SHP77 treated with DMSO at 0.1 percent for 48 hours (cell line): ENCODE measurements around the gene ADCY6.
"Not testable (repeated sequence)": the region's sequence is repeated elsewhere in the genome, so short reads cannot be mapped to it uniquely, and the experiment has no call there.

Experiments used
- DNase-seq: peaks from one replicate; lab custom pipeline; 2025; lab: John Stamatoyannopoulos, UW

The ADCY6 gene

DNA sequence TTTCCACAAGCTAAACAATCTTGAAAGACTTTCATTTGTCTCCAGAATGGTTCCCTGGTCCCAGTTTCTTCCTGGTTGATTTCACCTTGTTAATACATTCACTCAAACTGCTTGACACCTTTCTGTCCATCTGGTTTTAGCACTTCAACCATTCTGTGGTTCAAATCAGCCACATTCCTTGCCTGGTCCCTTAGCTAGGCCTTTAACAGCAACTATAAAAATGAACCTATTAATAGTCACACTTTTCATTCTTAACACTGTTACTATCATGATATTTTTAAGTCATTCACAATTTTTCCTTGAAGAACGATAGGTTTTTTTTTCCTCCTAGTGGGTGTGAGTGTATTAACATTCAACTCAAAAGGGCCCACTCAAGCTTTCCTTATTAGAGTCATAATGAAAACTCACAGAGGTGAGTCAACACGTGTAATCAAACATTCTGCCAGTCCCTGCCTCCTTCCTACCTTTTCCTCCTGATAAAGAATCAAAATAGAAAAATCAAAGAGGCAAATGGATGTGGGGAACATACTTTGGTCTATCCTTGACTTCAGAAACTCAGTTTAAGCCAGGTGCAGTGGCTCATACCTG is 38.0 kb downstream of the ADCY6 start:
- no peak for DNase-seq

- no peak for DNase-seq
Measured at GRCh38 chr12:48750215-48750614, 38.7 kb downstream of the ADCY6 start.

- no peak for DNase-seq
Measured at GRCh38 chr12:48744251-48745008, 44.5 kb downstream of the ADCY6 start.

DNA sequence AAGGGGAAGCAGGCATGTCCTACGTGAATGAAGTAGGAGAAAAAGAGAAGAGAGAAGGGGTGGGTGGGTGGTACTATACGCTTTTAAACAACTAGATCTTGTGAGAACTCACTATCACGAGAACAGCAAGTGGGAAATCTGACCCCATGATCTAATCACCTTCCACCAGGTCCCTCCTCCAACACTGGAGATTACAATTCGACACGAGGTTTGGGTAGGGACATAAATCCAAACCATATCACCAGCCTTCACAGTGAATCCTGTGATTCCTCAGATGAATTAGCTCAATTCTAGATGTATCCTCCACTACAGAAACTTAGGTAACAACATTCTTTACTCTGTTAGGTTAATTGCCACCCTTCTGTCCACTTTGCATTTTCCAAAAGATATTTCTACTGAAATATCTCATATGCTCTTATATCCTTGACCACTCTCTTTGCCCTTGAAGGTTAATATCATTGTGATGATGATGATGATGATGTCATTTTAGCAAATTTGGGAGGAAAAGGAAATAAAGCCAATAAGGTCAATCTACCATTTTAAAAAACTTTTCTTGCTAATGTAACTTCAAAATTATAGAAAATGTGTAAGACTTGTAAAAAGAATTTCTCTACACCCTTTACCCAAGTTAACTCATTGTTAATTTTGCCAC is 49.1 kb downstream of the ADCY6 start:
- no peak for DNase-seq

DNA sequence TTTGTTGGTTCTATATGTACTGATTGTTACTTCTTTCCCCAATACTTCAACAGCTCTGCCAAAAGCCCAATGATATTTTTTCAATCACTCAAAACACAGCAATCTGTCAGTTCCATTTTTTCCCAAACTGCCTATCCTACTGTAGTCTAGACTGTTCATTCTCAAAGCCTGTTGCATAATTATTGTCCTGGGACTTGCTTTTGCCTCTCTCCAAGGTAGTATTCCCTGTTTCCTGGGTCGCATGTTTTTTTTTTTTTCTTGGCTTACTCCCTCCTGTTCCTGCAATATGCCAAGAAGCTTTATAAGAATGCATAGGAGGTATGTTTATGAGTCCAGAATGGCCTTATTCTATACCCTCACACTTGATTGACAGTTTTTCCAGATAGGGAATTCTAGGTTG is 52.4 kb downstream of the ADCY6 start:
- no peak for DNase-seq

DNA sequence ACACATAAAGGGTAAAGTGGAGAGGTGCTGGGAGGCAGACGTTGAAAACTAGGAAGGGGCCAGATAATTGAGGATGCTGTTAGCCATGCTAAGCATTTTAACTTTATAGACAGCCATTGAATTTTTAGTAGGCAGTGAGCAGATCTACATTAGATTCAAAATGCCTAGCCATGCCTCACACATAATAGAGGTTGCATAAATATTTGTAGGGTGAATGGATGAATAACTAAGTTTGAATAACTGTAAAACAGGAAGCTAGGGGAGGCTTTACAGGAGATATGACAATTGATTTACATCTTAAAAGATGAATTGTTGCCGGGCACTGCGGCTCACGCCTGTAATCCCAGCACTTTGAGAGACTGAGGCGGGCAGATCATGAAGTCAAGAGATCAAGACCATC is 60.1 kb downstream of the ADCY6 start:
- no peak for DNase-seq

- not testable (repeated sequence) for DNase-seq
Measured at GRCh38 chr12:48720737-48721136, 68.2 kb downstream of the ADCY6 start.

GRCh38 chr12:48720171-48720570 is 68.7 kb downstream of the ADCY6 start:
- not testable (repeated sequence) for DNase-seq

- DNase-seq, result not testable (repeated sequence)
Measured at GRCh38 chr12:48719002-48719401, 69.9 kb downstream of the ADCY6 start.

DNA sequence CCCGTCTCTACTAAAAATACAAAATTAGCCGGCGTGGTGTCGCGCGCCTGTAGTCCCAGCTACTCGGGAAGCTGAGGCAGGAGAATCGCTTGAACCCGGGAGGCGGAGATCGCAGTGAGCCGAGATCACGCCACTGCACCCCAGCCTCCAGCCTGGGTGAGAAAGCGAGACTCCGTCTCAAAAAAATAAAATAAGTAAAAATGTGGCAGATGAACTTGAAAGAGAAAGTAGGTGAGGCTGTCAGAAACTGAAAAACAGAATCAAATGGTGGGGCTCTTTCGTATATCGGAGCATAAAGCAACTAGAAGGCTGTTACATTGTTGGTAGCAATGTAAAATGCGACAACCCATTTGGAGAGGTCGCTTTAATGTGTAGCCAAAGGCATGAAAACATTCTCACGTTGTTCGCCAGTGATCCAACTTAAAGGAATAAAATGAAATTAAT is 71.6 kb downstream of the ADCY6 start:
- DNase-seq, result no peak

DNA sequence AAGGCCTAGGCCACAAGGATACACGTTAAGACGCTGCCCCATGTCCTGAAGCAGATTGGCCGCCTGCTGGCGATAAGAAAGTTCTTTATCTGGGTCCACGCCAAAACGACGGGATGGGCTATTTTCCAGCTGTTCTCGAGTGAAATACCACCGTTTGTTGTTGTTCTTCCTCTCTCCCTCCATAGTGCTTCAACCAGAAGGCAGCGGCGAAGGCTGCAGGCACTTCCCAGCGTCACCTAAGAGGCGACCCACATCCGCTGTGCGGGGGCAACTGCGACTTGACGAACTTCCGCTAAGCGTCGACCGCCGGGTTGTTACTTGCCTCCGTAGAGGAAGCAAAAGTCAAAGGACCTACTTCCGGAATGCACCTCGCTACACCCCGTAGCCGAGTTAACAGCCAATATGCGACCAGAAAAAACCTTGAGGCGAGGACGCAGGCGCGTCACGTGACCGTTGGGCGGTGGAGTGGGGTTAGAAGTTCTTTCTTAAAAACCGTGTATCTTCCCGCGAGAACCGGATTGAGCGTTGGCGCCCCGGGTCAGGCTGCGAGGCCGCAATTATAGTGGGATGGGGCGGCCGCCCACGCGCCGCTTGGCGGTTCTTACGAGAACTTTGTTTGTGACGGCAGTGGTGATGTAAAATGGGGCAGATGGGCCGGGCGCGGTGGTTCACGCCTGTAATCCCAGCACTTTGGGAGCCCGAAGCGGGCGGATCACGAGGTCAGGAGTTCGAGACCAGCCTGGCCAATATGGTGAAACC is 72.2 kb downstream of the ADCY6 start, which contains the start of gene CCNT1:
Gene CCNT1, minus strand, starts transcription at position 215 of the 759 bp plus-strand sequence. Its CDS starts 32 bp downstream, at position 183.
- DNase-seq, result peak; percentile 99
